ENCODE results near the gene ACKR3.

The ACKR3 gene

DNA sequence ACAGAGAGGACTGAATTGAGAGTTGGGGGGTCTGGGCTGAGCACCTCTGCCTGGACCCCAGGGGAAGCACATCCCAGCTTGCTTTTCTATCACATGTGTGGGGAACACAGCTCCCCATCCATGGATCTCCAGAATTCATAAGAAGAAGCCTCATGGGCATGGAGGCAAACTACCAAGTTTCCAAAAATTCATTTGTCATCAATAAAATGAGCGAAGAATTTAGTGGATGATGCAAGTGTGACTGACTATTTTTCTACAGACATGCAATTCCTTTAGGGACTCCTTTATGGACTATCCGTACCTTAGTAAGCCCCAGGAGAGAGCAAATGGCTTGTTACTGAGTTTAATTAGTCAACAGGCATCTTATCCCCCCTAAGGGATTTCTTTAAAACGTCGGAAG is 33.1 kb downstream of the ACKR3 start:
- no peak for TF ChIP-seq JUND (IDR thresholded peaks at IDR 0.05; ENCODE audit: low read depth)
- in situ Hi-C loops (cut with HindIII; ENCODE audit: low pct_unique_long_range_greater_than_20kb, low sequenced_read_pairs): no loop called here
- no peak for DNase-seq (ENCODE audit: low read depth in 1 of 2, low spot score in 1 of 2)

DNA sequence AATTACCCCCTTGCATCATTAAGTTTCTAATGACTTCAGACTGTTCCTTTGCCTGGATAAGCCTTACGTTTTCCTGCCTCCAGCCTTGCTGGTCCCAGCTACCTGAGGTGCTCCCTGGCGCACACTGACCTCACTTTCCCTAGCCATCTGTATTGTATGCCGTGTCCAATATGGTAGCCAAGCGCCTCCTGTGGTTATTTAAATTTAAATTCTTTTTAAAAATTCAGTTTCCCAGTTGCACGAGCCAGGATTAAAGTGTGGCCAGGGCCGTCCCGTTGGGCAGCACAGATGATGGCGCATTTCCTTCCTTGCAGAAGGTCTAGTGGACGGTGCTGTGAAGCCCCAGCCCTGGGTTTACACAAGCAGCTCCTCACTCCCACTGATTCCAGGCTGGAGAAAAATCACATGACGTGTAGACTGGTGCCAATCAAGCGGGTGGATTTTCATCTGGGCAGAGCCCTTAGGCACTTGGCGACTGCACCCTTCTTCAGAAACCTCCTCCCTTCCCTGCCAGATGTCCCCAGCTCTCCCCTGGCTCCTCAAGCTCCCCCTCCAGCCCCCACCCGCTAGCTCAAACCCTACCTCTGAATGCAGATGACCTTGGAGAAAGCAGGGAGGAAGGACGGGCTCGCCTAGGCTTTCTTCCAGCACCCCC is 33.9 kb downstream of the ACKR3 start:
- no peak for TF ChIP-seq JUND (IDR thresholded peaks at IDR 0.05; ENCODE audit: low read depth)
- in situ Hi-C loops (cut with HindIII; ENCODE audit: low pct_unique_long_range_greater_than_20kb, low sequenced_read_pairs): no loop called here

DNA sequence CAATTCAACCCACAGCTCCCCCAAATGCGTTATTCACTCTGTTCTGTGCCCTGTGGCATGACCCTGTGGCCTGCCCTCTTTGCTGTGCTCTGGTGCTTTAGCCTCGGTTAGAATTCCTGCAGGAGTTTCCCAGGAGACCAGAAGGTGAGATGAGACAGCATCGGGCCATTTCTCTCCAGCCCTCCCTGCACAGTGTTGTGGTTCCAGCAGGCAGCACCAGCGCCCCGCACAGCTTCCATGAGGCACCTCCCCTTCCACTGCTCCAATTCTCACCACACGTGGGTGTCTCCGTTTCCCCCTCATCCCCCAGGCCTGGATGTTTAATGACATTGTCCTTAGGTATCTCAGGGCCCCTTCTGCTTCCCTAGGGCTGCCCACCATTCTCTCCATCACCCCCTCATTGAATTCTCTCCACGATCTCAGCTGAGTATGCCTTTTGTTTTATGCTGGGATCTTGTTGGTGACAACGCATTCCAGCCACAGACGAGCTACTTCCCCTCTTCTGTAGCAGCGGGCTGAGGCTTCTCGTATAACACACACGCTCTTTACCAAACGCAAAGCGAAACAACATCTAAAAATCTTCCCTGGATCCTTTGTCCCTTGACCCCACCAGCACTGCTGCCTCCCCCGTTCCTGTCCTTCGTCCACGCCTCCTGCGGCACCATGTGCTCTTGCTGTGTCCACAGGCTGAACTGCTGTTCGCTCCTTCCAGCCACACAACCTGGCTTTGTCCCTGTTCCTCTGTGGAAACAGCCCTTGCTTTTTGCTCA is 35.1 kb downstream of the ACKR3 start:
- in situ Hi-C loops (cut with HindIII; ENCODE audit: low pct_unique_long_range_greater_than_20kb, low sequenced_read_pairs): no loop called here
- no peak for TF ChIP-seq JUND (IDR thresholded peaks at IDR 0.05; ENCODE audit: low read depth)
- no peak for DNase-seq (ENCODE audit: low read depth in 1 of 2, low spot score in 1 of 2)

More for the DNA sequence above, 33.9 kb downstream of the ACKR3 start:
- no peak for DNase-seq (ENCODE audit: low read depth in 1 of 2, low spot score in 1 of 2)

DNA sequence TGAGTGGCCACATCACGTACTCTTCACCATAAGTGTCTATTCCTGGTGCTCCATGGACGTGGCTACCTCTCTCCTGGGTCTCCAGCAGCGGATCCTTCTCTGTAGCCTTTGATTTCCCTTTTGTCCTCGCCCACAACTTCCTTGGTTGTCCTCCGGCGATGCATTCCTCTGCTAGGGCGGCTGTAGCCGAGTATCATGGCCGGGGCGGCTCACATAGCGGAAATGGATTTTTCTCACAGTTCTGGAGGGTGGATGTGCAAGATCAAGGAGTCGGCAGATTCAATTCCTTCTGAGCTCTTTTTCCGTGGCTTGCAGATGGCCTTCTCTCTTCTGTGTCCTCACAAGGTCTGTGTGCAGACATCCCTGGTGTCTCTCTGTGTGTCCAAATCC is 35.7 kb downstream of the ACKR3 start:
- no peak for TF ChIP-seq JUND (IDR thresholded peaks at IDR 0.05; ENCODE audit: low read depth)

DNA sequence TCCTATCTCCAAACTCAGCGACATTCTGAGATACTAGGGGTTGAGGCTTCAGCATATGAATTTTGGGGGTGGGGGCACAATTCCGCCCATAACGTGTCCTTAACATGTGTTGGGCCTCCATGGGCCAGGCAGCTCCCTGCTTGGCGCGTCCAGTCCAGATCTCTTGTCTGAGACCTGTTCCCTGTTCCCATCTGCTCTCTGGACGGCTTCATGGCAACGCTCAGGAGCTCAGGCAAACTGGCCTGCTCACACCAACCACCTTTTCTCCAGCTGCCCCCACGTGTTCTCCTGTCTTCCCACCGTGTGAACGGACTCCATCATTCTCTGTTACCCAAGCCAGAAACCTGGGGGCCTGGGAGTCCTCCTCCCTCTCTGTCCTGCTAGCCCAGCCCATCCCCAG is 36.4 kb downstream of the ACKR3 start:
- no peak for DNase-seq (ENCODE audit: low read depth in 1 of 2, low spot score in 1 of 2)
- in situ Hi-C loops (cut with HindIII; ENCODE audit: low pct_unique_long_range_greater_than_20kb, low sequenced_read_pairs): no loop called here
- TF ChIP-seq JUND (IDR thresholded peaks at IDR 0.05; ENCODE audit: low read depth): no peak

More for the DNA sequence above, 35.7 kb downstream of the ACKR3 start:
- in situ Hi-C loops (cut with HindIII; ENCODE audit: low pct_unique_long_range_greater_than_20kb, low sequenced_read_pairs): no loop called here
- DNase-seq (ENCODE audit: low read depth in 1 of 2, low spot score in 1 of 2): no peak

DNA sequence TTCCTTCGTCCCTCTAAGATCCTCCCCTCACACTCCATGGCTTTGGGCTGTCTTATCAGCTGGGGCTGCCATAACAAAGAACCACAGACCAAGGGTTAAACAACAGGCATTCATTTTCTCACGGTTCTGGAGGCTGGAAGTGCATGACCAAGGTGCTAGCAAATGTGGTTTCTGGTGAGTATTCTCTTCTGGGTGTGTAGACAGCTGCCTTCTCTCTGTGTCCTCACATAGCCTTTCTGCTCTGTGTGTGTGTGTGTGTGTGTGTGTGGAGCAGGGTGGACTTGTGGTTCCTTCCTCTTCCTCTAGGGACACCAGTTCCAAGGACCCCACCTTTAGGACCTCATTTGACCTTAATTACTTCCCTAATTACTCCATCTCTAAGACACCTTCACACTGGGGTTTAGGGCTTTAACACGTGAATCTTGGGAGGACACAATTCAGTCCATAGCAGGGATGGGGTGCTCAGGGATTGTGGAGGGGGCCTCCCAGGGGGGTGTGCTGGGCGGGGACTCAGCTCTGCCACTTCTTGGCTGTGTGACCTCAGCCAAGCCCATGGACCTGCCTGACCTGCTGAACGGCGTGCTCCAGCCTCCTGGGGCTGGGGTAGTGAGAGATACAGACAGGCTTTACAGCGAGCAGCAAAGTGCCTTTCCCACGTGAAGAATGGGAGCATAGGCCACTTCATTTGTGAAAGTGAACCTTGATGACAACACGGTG is 38.0 kb downstream of the ACKR3 start:
- in situ Hi-C loops (cut with HindIII; ENCODE audit: low pct_unique_long_range_greater_than_20kb, low sequenced_read_pairs): no loop called here
- no peak for DNase-seq (ENCODE audit: low read depth in 1 of 2, low spot score in 1 of 2)
- no peak for TF ChIP-seq JUND (IDR thresholded peaks at IDR 0.05; ENCODE audit: low read depth)

DNA sequence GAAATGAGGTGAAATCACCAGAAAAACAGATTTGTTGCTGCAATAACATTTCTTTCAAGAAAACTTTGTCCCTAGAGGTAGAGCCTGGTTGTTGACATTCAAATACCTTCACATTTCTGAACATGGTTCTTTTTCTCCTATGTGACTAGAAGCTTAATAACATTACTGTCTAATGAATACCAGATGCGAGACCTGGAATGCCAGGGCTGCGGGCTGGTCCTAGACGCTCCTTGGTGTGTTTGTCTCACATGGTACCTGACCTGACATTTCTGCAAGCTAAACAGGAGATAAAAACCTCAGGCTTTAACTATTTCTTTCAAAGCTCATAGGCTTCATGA is 38.5 kb downstream of the ACKR3 start:
- in situ Hi-C loops (cut with HindIII; ENCODE audit: low pct_unique_long_range_greater_than_20kb, low sequenced_read_pairs): no loop called here
- no peak for TF ChIP-seq JUND (IDR thresholded peaks at IDR 0.05; ENCODE audit: low read depth)
- no peak for DNase-seq (ENCODE audit: low read depth in 1 of 2, low spot score in 1 of 2)

DNA sequence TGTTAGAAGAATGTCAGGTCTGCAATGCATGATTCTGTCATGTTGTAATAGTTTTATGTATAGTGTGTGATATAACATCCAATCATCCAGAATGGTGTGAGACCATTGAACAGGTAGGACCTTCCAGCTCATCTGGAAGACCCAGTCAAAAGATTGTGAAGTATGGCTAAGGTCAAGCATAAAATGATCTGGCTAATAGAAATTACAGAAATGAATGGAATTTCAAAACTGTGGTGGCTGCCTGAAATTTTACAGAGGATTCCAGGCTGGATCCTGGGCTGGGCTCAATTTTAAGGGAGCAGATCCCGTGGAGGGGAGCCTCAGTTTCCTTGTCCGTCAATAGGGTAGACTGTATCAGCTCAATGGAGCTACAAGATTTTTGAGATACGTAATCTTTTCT is 39.1 kb downstream of the ACKR3 start:
- in situ Hi-C loops (cut with HindIII; ENCODE audit: low pct_unique_long_range_greater_than_20kb, low sequenced_read_pairs): no loop called here
- no peak for DNase-seq (ENCODE audit: low read depth in 1 of 2, low spot score in 1 of 2)
- TF ChIP-seq JUND (IDR thresholded peaks at IDR 0.05; ENCODE audit: low read depth): no peak

DNA sequence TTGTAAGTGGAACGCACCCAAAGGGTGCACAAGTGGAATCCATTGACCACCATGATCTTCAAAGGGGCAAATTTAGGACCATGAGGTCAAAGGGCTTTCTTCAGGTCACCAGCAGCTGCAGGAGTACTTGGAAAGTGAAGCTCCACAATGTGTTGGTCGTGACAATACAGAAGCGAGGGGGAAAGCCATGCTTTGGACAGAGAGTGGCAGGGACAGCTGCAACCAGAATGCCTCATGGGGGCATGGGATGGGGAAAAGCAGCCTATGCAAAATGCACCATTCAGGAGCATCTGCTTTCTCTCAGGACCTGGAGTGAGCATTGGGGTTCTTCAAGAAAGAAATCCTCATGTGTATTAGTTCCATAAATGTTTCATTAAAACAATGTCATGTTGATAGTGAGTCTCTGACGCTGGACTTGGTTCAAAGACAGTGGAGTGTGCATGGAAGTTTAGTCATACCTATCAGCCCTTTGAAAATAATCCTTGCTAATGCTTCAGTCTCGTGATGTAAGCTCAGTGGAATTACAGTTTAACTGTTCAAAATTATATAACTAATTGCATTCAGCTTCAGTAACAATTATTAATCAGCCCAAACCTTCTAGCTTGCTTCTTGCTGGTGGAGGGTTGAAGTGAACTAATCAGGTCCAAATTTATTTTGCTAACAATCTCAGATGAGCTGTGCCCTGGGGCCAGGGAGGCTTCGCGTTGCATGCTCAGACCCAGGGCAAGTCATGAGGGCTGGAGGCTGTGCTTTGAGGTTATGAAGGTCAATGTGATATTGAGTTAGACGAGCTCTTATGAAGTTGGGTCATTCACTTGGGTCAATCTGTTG is 41.6 kb downstream of the ACKR3 start:
- in situ Hi-C loops (cut with HindIII; ENCODE audit: low pct_unique_long_range_greater_than_20kb, low sequenced_read_pairs): no loop called here
- no peak for TF ChIP-seq JUND (IDR thresholded peaks at IDR 0.05; ENCODE audit: low read depth)
- no peak for DNase-seq (ENCODE audit: low read depth in 1 of 2, low spot score in 1 of 2)

DNA sequence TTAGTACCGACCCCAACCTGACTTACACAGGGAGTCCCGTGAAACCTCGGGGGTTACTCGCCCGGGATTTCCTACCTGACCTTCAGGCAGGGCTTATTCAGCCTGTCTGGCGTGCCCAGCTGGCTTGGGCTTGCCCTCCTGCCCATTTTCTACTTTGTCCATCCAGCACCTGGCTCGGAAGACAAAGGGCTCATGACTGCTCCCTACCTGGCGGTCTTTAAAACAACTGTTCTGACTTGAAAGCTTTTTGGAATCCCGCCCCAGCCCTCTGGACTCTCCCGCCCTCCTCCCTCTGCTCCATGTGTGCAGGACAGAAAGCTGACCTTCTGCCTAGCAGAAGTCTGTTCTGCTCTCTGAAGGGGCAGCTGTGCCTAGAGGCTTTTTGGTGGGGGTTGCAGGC is 43.1 kb downstream of the ACKR3 start:
- DNase-seq (ENCODE audit: low read depth in 1 of 2, low spot score in 1 of 2): no peak
- in situ Hi-C loops (cut with HindIII; ENCODE audit: low pct_unique_long_range_greater_than_20kb, low sequenced_read_pairs): no loop called here
- TF ChIP-seq JUND (IDR thresholded peaks at IDR 0.05; ENCODE audit: low read depth): no peak

DNA sequence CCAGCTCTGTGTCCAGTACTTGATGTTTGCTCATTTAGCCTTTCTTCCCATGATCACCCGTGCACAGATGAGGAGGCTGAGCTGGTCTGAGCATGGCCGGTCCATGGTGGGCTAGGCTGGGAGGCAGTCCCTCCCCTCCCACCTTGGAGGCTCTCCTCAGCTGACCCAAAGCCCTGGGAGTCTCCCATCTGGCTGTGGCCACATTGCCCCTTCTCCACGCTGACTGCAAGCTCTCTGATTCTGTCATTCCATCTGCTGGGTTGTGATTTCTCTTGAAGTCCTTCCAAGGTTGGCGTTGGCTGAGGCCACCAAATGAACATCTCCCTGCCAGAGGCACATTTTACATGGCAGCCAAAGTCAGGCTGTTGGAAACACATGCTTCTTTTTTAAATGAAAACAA is 44.0 kb downstream of the ACKR3 start:
- DNase-seq (ENCODE audit: low read depth in 1 of 2, low spot score in 1 of 2): no peak
- TF ChIP-seq JUND (IDR thresholded peaks at IDR 0.05; ENCODE audit: low read depth): no peak
- in situ Hi-C loops (cut with HindIII; ENCODE audit: low pct_unique_long_range_greater_than_20kb, low sequenced_read_pairs): no loop called here

DNA sequence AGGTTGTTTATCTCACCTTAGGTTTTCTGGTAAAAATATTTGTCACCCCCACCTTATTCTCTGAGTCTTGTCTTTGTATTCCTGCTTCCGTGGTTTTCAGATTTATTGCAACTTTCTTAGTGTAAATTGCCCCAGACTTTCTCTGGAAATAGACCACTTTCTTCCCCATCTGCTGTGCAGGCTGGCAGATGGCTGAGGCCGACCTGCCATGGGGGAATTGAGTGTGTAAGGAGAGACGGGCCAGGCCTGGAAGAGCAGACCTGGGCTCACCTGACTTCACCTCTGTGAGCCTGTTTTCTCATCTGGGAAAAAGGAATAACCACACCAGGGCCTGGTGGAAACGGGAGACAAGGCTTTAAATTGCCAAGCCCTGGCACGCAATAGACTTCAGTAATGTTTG is 44.9 kb downstream of the ACKR3 start:
- in situ Hi-C loops (cut with HindIII; ENCODE audit: low pct_unique_long_range_greater_than_20kb, low sequenced_read_pairs): no loop called here
- DNase-seq (ENCODE audit: low read depth in 1 of 2, low spot score in 1 of 2): no peak
- no peak for TF ChIP-seq JUND (IDR thresholded peaks at IDR 0.05; ENCODE audit: low read depth)

All from T47D (cell line).